ENCODE results near the gene MED22.
"Not testable (repeated sequence)": the region's sequence is repeated elsewhere in the genome, so short reads cannot be mapped to it uniquely, and the experiment has no call there.

MED22 gene

DNA sequence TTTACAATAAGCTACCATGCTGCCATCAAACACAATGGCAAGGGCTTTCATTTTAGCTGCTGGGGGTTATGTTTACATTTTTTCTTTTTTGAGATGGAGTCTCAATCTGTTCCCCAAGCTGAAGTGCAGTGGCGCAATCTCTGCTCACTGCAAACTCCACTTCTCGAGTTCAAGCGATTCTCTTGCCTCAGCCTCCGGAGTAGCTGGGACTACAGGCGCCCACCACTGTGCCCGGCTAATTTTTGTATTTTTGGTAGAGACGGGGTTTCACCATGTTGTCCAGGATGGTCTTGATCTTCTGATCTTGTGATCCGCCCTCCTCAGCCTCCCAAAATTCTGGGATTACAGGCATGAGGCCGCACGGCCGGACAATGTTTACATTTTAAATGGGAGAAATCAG is 13.0 kb downstream of the MED22 start:
- not testable (repeated sequence) for DNase-seq (ENCODE audit: low spot score)

GRCh38 chr9:133334161-133334560 is 13.8 kb downstream of the MED22 start:
- no peak for DNase-seq (ENCODE audit: low spot score)

DNA sequence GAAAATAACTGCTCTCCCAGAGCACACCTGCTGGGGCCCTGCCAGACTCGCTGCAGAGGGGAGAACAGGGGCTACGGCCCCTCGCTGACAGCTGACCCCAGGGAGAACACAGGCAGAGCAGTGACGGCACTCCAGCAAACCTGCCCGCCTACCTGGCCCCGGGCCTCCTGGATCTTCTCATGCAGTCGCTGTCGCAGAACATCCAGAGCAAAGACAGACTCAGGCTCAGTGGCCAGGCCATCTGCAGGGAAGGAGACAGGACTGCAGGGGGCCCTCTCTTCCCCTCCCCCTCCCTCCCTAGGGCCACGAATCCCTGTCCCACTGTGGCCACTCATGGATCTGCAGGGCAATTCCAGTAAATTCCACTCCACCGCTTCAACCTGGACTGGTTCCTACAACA is 14.4 kb downstream of the MED22 start:
- no peak for DNase-seq (ENCODE audit: low spot score)

- DNase-seq (ENCODE audit: low spot score), result no peak
Observed at GRCh38 chr9:133333011-133333410, 14.9 kb downstream of the MED22 start.

DNA sequence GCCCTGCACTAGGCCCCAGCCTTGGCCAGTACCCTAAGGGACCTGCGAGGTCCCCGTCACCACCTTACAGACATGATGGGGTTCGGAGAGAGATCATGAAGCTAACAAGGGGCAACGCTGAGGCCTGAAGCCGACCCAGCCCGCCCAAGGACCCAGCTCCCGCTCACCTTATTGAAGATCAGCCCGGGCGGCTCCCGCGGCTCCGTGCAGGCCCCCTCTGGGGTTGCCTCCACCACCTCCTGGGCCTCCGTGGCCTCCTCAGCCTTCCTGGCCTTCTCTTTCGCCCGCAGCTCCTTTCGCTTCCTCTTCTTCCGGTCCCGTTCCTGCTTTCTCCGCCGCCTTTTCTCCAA is 15.6 kb downstream of the MED22 start:
- DNase-seq (ENCODE audit: low spot score), result no peak

- DNase-seq (ENCODE audit: low spot score), result no peak
Observed at GRCh38 chr9:133331641-133332380, 16.1 kb downstream of the MED22 start.

DNA sequence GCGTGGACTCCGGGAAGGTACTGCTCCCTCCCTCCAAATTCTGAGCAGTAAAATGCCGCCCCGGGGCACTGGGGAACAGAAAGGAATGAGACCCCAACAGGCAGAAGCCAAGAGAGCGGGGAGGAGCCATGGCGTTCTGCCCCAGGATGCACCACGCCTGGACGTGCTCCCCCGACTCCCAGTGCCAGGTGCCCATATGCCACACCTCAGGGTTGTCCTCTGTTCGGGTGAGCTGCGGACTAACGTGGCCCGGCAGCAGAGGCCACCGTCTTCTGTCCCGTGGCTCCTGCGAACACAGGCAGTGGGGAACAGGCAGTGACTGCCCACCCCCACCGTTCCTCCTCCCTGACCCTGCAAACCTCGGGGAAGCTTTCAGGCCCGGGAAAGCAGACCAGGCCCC is 16.7 kb downstream of the MED22 start:
- no peak for DNase-seq (ENCODE audit: low spot score)

DNA sequence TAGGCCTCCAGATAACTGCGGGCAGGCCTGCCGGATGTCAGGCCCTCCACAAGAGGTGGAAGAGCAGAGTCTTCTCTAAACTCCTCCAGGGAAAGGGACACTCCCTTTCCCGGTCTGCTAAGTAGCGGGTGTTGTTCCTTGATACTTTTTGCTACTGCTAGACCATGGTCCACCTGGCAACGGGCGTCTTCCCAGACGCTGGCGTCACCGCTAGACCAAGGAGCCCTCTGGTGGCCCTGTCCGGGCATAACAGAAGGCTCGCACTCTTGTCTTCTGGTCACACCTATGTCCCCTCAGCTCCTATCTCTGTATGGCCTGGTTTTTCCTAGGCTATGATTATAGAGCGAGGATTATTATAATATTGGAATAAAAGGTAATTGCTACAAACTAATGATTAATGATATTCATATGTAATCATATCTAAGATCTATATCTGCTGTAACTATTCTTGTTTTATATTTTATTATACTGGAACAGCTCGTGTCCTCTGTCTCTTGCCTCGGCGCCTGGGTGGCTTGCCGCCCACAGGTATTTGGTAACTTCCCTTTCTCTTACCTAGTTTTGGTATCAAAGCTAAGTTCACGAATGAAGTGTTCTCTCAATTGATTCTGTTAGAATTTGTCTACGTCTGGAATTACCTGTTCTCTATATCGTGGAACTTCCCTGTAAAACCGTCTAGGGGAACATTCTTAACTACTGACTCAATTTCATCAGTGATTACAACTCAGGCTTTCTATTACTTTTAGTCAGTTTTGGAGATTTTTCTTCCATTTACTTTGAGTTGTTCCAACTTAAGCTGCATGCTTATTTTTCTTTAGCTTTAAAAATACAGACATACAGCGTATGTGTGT is 18.4 kb downstream of the MED22 start:
- DNase-seq (ENCODE audit: low spot score), result not testable (repeated sequence)

- no peak for DNase-seq (ENCODE audit: low spot score)
Observed at GRCh38 chr9:133327834-133328484, 20.0 kb downstream of the MED22 start.

DNA sequence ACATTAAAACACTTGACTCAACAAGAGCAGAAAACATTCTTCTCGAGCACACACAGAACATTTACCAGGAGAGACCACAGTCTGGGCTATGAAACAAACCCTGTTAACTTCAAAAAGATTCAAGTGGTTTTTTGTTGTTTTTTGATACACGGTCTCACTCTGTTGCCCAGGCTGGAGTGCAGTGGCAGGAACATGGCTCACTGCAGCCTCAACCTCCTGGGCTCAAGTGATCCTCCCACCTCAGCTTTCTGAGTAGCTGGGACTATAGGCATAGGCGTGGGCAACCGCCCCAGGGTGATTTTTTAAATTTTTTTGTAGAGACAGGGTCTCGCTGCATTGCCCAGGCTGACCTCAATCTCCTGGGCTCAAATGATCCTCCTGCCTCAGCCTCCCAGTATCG is 20.9 kb downstream of the MED22 start:
- DNase-seq (ENCODE audit: low spot score), result not testable (repeated sequence)

- no peak for DNase-seq (ENCODE audit: low spot score)
Observed at GRCh38 chr9:133323991-133324703, 23.8 kb downstream of the MED22 start.

DNA sequence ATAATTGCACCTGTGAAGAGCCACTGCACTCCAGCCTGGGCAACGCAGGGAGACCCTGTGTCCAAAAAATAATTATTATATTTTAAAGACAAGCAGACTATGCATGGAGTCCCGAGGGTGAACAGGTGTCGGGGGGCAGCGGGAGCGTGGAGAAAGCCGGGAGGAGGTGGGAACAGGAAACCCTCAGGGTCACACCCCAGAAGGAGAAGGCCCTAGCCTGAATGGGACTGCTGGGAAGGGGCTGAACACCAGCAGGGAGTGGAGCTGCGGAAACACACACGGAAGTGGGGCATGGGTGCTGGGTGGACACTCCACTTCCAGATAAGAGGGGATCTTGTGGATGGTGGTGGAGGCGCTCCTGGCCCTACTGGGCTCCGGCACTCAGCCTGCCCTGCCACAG is 24.7 kb downstream of the MED22 start:
- DNase-seq (ENCODE audit: low spot score), result no peak

DNA sequence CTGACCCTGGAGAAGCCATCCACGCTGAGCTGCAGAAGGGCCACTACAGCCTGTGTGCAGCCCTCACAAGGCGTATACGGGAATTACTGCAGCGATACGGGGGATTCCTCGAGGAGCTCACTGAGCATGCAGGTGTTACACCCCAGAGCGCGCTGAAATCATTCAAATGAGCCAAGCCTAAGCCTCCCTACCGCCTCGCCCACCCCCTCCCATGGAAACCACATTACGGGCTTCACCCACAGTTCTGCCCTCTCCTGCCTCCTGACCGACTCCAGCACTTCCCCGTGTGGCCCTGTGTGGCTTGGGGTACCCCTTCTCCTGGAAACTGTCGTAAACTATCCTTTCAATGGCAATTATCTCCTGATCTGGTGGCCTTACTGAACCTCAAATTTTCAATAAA is 25.2 kb downstream of the MED22 start:
- no peak for DNase-seq (ENCODE audit: low spot score)

- no peak for DNase-seq (ENCODE audit: low spot score)
Observed at GRCh38 chr9:133321411-133321935, 26.5 kb downstream of the MED22 start.

GRCh38 chr9:133320421-133320881 is 27.5 kb downstream of the MED22 start:
- DNase-seq (ENCODE audit: low spot score), result no peak

DNA sequence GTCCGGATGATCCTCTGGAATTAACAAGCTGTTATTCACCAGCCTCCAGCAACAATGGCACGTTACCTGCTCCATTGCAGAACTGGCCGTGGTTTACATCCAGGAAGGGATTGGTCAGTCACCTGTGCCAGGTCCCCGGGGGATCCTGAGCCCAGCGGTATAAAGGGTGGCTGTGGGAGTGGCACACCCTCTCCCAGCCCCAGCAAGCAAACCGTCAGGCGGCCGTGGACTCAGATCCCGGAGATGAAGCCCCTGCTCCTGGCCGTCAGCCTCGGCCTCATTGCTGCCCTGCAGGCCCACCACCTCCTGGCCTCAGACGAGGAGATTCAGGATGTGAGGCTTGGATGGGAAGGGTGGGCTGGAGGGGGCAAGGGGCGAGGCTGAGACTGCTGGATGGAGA is 30.4 kb downstream of the MED22 start:
- not testable (repeated sequence) for DNase-seq (ENCODE audit: low spot score)

DNA sequence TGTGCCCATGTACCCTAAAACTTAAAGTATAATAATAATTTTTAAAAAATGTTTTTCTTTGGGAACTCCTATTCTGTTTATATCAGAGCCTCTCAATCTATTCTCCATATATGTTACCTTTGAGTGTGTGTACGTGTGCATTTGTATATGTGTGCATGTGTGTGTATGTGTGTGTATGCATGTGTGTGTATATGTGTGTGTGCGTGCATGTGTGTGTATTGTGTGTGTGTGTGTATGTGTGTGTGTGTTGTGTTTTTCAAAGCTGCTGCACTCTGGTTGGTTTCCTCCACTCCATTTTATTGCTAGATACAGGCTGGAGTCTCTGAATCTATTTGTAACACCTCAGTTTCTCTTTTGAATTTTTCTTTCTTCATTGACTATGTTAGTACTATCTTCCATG is 31.9 kb downstream of the MED22 start:
- DNase-seq (ENCODE audit: low spot score), result no peak

GRCh38 chr9:133309608-133310007 is 38.3 kb downstream of the MED22 start:
- DNase-seq (ENCODE audit: low spot score), result no peak

DNA sequence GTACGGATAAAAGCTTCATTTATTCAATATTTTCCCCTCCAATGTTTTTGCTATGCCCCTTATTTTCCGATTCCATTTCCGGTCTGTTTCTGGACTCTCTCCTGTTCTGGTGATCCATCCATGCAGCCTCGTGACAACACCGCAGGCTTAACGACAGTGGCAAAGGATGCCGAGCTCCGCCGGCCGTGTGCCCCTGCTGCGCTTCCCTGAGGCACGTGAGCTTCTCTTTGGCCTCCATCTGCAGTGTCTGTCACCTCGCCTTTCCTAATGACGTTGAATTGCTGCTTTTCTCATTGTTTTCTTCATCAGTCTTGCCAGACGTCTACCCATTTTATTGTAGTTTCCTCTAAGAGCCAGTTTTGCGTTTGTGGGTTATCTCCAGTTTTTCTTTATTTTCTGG is 40.6 kb downstream of the MED22 start:
- peak; percentile 18 for DNase-seq (ENCODE audit: low spot score)

DNA sequence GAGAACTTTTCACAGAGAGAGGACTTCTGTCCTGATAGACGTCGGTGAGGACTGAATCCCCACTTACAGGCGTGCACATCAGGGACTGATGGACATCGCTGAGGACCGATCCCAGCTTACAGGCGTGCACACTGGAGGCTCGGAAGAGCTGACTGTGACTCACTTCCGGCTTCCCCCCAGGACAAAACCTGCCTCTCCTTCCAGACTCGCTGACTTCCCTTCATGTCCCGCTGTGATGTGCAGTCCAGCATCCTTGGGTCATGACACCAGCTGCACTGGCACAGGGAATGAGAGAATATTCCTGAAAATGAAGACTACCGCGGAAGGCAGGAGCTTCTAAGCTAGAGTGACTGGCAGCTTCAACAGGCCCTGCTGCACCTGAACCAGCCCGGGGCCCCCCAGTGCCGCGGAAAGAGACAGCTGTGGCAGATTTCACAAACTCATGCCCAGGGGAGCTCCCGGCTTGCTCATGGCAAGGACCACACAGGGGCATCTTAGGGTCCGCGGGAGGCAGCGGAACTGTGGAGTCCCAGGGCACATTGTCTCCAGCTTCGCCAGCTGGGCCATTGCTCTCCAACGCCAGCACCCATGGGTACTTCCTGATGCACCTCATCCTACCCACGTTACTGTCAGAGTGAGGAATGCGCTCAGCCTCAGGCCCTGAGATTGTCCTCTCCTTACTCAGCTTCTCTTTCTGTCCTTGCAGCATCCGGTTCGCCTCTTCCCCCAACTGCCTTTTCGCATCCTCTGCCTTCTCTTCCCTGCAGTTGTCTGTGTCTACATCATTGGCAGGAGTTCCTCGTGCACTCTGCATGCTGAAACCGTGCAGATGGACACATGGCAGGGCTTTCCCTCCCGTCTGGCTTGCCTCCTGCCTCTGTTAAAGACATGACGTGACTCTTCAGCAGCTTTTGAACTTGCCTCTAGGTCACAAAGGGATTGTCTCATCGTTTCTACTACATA is 41.4 kb downstream of the MED22 start:
- DNase-seq (ENCODE audit: low spot score), result peak; percentile 46

DNA sequence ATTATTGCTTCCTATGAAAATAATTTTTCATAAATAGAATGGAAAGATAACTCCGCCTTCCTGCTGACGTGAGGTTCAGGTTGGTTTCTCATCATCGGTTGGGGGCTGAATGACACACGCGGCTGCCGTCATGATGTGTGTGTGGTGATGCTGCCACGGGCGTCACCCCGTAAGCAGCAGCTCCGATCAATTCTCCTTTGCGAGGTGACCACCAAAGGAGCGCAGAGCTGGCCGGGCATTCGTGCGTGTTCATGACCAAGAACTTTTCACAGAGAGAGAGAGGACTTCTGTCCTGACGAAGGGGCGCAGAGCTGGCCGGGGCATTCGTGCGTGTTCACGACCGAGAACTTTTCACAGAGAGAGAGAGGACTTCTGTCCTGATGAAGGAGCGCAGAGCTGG is 42.2 kb downstream of the MED22 start:
- DNase-seq (ENCODE audit: low spot score), result no peak
